HG02885 (cell line): ENCODE measurements around the gene IL20.
"Not testable (repeated sequence)": the region's sequence is repeated elsewhere in the genome, so short reads cannot be mapped to it uniquely, and the experiment has no call there.

Source experiments
- ATAC-seq: cut with Tn5 transposase; IDR thresholded peaks from one replicate; pipeline ENCODE4 v1.9.1; 2021; ENCODE audit warnings: mild to moderate bottlenecking; ENCODE audit not compliant: unreplicated experiment, poor library complexity

IL20 gene

GRCh38 chr1:206841609-206842323 lies 23.7 kb upstream of the IL20 start:
- no peak for ATAC-seq

DNA sequence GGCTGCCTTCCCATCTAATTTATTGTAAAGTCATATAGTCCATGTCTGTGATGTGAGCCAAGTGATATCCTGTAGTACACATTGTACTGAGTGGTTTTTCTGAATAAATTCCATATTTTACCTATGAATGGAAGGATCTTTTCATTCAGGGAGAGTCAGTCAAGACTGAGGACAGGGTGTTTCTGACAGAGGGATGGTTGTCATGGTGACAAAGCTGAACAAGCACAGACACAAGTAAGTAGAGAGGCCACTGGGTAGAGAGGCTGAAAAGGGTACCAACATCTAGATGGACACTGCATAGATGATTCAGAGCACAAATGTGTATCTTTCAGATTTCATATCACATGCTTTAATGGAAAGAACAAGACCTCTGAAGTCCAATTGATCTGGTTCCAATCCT lies 22.6 kb upstream of the IL20 start:
- no peak for ATAC-seq

- no peak for ATAC-seq
These were observed 21.8 kb upstream of the IL20 start for GRCh38 chr1:206843626-206844025.

- no peak for ATAC-seq
These were observed 18.9 kb upstream of the IL20 start for GRCh38 chr1:206846487-206846886.

- no peak for ATAC-seq
These were observed 18.0 kb upstream of the IL20 start for GRCh38 chr1:206847337-206847834.

GRCh38 chr1:206847946-206848345 lies 17.5 kb upstream of the IL20 start:
- ATAC-seq, result no peak

GRCh38 chr1:206850401-206850800 lies 15.0 kb upstream of the IL20 start:
- no peak for ATAC-seq

GRCh38 chr1:206851341-206852010 lies 13.9 kb upstream of the IL20 start:
- ATAC-seq, result no peak

GRCh38 chr1:206852662-206853061 lies 12.8 kb upstream of the IL20 start:
- not testable (repeated sequence) for ATAC-seq

GRCh38 chr1:206853696-206854095 lies 11.7 kb upstream of the IL20 start:
- ATAC-seq, result not testable (repeated sequence)

DNA sequence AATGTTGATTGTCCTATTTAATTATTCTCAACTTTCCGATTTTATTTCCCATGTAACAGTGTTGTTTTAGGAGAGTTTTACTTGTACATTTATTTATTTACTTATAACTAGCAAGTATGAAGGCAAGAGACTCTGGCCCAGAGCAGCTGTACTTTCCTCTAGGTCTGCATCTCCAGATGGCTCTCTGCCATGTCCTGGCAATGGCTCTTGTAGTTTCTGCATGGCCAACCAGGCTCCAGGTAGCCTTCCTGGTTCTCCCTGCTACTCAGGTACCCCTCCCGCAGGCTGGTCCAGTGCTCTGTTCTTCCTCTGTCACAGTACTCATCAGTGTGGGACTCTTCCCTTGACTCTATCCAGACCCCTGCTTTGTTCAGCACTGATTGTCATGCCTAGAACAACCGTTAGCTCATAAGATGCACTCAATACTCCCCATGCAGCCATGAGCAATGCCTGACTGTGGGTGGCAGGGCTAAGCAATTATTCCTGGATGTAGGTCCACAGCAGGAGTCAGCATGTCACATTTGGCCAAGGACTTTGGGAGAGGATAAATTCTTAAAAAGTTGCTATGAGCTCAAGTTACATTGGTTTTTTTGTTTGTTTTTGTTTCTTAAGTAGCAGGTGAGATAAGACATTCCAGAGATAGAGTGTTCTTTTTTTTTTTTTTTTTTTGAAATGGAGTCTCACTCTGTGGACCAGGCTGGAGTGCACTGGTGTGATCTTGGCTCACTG lies 10.9 kb upstream of the IL20 start:
- no peak for ATAC-seq

GRCh38 chr1:206855859-206856258 lies 9.6 kb upstream of the IL20 start:
- ATAC-seq, result no peak

- no peak for ATAC-seq
These were observed 8.6 kb upstream of the IL20 start for GRCh38 chr1:206856674-206857464.

- no peak for ATAC-seq
These were observed 6.3 kb upstream of the IL20 start for GRCh38 chr1:206859082-206859521.

DNA sequence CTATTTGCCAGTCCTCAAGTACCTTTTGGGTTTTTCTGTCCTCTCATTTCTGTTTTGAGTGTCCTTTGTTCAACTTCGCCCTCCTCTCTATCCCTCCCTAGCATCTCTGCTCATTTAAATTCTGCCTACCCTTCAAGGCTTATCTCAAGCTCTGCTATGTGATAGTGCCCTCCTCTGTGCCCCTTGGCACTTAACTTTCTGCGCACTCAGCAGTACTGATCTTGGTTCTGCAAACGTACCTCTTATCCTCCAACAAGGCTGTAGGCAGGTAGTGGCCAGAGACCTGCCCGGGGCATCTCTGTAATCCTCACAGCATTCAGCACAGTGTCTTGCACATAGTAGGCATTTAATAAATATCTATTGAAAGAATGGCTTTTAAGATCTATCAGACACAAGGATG lies 5.3 kb upstream of the IL20 start:
- ATAC-seq, result no peak

- ATAC-seq, result no peak
These were observed 2.2 kb upstream of the IL20 start for GRCh38 chr1:206863266-206863665.

GRCh38 chr1:206866062-206866461 lies 639 bp downstream of the IL20 start:
- no peak for ATAC-seq

GRCh38 chr1:206867239-206867638 lies 1.8 kb downstream of the IL20 start:
- no peak for ATAC-seq

DNA sequence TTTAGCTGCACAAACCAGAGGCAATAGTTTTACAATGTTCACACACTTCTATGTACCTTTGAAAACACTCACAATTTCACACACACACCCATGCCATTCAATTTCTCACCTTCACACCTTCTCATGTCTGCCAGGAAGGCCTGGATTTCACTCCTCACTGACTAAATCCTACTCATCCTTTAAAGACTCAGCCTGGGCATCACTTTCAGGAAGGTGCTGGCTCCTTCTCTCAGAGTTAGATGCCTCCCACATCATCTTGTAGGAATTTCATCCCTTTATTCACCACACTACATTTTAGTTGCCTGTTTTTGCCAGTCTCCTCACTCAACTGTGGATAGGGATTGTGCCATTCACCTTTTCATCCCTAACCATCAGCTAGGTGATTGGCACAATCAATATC lies 2.3 kb downstream of the IL20 start:
- no peak for ATAC-seq

GRCh38 chr1:206868264-206868663 lies 2.8 kb downstream of the IL20 start:
- no peak for ATAC-seq
